ENCODE data around the gene VPS50.

The VPS50 gene, protein sequence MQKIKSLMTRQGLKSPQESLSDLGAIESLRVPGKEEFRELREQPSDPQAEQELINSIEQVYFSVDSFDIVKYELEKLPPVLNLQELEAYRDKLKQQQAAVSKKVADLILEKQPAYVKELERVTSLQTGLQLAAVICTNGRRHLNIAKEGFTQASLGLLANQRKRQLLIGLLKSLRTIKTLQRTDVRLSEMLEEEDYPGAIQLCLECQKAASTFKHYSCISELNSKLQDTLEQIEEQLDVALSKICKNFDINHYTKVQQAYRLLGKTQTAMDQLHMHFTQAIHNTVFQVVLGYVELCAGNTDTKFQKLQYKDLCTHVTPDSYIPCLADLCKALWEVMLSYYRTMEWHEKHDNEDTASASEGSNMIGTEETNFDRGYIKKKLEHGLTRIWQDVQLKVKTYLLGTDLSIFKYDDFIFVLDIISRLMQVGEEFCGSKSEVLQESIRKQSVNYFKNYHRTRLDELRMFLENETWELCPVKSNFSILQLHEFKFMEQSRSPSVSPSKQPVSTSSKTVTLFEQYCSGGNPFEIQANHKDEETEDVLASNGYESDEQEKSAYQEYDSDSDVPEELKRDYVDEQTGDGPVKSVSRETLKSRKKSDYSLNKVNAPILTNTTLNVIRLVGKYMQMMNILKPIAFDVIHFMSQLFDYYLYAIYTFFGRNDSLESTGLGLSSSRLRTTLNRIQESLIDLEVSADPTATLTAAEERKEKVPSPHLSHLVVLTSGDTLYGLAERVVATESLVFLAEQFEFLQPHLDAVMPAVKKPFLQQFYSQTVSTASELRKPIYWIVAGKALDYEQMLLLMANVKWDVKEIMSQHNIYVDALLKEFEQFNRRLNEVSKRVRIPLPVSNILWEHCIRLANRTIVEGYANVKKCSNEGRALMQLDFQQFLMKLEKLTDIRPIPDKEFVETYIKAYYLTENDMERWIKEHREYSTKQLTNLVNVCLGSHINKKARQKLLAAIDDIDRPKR

DNA sequence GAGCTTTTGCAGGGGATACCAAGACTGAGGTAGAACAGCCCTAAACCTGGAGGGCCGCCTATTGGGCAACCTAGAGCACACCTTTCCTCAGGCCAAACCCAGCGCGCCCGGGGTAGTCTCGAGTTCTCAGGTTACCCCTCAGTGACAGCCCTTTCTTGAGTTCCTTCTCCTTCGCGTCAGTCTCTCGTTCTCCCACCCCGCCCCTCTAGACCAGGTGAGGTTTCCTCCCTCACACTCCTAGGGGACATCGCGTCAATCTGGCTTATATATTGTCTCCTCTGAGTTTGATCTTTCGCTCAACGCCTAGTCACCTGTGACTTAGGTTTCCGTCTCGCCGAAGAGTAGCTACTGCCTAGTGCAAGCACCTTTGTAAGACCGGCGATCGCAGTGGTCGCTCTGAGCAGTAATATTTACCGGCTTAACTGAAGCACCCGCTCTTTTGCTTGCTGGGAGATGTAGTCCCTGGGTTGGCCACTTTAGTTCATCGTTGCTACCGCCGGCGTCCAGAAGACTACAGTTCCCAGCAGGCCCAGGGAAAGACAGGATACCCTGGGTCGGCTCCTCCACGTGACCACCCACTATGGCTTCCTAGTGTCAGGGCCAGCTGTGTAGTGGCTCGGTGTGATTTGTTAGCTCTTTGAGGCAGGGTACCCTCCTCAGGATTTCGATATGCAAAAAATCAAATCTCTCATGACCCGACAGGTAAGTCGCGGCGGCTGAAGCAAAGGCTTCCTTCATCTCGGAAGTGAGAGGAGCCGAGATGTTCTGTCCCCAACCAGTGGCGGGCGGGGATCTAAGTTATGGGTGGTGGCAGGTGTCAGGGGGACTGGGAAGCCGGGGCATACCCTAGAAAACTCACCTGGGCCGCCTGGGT is at the start of gene VPS50:
TSS of gene VPS50 (plus strand) at position 568 of the 874 bp plus-strand sequence. CDS start at position 670, 102 bp downstream.
- DNase-seq: peak; percentile 99

DNA sequence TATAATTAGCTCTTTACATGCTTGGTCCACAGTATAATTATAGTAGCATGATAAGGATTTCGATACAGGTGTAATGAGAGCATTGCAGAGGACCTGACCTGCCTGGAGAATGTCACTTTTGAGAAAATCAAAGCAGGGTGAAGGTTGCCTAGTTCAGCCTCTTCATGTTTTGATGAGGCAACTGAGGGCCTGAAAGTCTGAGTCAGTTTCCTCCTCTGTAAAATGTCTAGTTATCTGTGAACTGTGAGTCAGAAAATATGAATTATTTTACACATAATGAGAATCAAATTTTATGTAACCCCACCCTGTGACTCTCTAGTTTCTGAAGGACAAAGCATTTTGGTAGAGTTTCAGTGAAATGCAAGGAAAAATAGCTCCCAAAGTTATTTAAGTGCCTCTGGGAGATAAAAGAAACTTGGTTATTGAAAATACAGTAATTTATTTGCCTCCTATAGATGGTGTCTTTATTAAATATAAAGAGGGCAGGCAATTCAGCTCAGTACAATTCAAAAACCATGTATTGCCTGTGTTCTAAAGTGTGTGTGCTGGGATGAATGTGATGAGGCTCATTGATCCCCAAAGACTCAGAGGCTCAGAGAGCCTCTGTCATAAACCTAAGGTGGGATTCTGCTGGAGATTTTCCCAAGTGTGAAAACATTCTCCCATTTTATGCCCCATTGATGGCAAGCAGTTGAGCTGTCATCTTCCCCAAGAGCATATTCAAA is 46.7 kb upstream of the VPS50 start:
- no peak for DNase-seq

- DNase-seq: no peak
These were observed 43.1 kb upstream of the VPS50 start for GRCh38 chr7:93188870-93189634.

DNA sequence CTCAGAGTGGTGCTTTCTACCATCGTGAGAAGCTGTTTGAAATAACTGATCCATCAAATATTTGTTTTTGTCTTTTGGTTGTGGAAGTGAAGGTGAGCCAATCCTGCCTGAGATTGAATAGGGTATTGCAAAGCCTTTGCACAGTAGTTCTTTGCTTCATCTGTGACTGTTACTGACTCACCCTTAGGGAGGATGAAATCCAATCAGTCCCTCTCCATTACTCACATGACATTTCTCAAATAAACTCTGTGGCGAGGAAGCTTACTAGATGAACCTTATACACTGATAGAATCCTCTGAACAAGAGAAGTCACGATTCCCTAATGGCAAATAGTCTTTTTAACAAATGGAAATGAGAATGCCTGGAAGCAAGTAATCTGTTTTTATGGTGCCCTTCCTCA is 37.8 kb upstream of the VPS50 start:
- DNase-seq: peak; percentile 7

DNA sequence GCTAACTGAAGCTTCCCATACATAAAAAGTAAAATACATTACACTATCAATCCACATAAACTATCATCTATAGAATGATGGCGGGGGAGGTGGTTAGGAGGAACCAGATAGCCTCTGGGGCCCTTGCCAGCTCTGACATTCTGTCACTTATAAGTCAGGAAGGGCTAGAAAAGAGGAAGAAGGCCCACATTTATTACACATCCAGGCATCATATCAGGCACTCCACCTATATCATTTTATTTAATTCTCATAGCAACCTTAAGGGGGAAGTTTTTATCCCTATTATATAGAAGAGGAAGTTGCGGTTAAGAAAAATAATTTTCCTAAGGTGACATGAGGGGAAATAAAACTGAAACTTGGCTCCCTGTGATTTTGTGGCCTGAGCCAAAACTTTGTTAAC is 35.8 kb upstream of the VPS50 start:
- no peak for DNase-seq

GRCh38 chr7:93198472-93198871 is 33.7 kb upstream of the VPS50 start:
- no peak for DNase-seq

GRCh38 chr7:93202594-93203250 is 29.4 kb upstream of the VPS50 start:
- DNase-seq: no peak

DNA sequence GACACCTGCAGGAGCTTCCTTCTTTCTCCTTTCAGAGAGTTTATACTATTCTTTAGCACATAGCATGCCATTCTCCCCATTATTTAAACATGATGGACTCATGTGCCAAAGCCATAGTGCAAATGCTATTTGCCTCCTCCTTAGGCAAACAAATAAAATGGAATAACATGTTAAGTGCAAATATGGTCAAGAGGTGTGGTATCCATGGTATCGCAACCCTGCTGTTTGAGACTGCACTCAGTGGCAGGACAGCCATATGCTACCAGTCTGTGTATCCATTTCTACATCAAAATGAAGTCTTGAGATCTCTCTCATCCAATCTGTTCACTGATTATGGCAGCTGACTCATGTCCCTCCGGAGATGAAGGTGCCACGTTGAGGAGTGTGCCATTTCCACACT is 28.7 kb upstream of the VPS50 start:
- no peak for DNase-seq

- DNase-seq: no peak
These were observed 27.1 kb upstream of the VPS50 start for GRCh38 chr7:93205046-93205445.

DNA sequence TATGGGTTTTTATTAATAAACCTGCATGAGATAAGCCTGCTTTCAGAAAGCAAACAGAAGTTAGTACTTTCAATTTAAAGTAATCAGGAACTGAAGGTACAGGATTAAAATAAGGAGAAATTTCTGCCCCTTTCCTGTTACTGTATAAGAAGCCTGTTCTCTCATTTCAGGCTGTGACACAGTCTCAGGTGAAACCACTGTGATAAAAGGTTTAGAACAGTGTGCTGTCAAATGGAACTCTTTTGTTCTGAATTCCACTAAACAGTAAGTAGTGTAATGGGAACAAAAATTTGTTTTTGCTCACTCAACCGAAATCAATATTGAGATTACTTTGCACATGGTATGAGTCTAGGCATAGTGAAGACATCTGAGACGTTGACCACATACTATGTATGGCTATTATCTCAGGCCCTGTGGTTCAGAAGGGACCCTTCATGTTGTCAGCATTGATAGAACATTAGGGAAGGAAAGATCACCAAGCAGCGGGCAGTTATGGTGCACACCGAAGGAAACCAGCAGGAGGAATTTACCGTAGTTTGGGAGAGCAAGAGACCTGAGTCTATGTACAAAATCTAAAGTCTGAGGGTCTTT is 20.8 kb upstream of the VPS50 start:
- no peak for DNase-seq

- no peak for DNase-seq
These were observed 19.3 kb upstream of the VPS50 start for GRCh38 chr7:93212881-93213280.

DNA sequence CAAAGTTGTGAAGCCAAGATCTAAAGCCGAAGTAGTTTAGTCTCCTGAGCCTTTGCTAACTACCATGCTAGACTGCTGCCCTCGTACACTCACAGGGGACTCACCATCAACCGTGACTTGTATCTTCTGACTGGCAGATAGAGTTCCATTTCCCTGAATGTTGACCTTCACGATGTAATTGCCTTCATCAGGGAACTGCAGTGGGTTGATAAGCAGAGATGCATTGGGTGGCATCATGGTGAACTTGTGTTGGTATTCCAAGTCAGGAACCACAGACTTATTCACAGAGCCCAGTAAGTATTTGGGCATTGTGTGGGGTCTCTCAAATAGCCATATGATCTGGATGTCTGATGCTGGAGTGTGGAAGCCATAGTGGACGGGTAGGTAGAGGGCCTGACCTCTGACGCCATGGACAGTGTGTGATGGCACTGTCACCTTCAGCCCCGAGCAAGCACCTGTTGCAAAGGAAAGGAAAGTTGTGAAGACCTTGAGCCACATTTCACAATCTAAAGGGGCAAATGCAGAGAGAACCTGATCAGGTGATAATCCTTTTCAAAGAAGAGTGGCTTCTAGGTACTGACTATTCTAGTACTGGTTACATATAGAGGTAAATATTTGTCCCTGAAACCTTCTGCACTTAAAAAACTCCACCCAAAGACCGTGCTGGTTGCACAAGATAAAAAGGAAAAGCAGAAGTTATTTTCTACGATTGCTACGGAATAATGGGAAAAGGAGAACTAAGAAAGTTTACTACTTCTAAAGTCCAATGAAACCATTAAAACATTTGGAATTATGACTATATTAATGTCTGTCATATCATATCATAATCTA is 13.0 kb upstream of the VPS50 start:
- DNase-seq: no peak

- DNase-seq: no peak
These were observed 12.3 kb upstream of the VPS50 start for GRCh38 chr7:93219868-93220267.

GRCh38 chr7:93226310-93226709 is 5.9 kb upstream of the VPS50 start, which contains the start of gene HEPACAM2:
HEPACAM2 (minus strand) TSS chr7:93226469.
- DNase-seq: no peak

DNA sequence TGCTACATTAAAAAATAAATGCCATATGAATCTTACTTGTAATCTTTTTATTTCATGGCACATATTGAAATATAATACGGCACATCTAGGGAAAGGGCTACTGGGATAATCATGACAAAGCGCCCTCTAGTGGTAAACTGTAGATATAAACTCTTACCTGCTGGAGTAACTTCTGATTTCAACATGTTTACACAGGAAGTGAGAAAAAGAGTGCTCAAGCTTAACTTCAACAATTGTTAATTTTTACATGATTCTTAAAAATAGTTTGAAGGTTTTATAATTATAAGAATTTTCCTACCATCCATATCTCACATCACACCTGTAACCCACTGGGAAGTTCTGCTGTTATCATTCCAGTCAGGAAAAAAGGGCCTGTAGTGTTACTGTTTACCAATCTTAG is 3.9 kb upstream of the VPS50 start:
- DNase-seq: peak; percentile 64

DNA sequence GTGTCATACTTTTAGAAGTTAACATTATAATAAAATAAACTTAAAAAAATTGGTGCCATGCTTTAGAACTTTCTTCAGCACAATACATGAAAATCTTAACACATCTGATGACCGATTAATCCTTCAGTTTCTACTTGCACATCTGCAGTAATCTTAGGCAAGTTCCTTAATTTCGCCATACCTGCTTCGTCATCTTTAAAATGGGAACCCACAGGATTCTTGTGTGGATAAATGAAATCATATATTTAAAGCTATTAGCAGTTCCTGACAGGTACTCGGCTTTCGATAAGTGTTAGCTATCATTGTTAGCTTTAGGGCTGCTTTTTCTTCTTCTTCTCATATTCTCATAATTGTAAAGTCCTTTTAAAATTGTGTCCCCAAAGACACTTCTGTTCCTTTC is 907 bp upstream of the VPS50 start:
- DNase-seq: no peak

DNA sequence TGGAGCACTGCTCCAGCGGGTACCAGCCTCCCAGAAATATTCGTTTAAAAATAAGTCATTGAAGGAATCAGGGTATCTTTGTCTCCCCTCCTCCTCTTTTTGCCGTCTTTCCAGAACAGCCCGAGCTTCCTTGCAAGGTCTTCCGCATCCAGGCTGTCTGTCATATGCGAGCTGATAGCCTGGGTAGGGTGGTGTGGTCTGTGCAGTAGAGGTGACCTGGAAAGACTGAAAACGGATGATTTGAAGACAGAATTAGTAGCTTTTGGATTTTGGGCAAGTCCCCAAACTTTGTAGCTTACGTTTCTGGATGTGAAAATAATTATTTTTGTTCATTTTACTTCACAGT is 480 bp downstream of the VPS50 start:
- DNase-seq: no peak

- DNase-seq: no peak
These were observed 3.4 kb downstream of the VPS50 start for GRCh38 chr7:93235541-93235940.

DNA sequence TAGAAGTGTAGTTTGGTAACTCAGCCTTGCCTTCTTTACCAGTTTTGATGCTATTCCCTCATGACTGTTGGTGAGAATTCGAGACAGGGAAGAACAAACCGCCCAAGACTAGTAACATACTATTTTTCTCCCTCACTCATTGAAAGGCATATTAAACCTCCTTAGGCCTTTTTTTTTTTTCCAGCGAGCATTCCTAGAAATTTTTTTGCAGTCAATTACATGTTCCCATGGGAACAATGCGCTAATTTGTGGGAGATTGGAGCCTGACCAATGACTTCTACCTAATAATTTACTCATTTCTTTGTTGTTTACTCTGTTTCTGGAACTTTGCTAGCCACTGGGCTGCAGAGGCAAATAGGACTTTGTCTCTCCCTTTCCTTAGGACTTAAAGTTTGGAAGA is 6.0 kb downstream of the VPS50 start:
- DNase-seq: no peak

GRCh38 chr7:93238748-93239147 is 6.6 kb downstream of the VPS50 start:
- DNase-seq: no peak

Measured in kidney glomerular epithelial cell (primary cell).